AG08395 (cell line): ENCODE data around the gene TPSD1.
"Not testable (repeated sequence)": the region's sequence is repeated elsewhere in the genome, so short reads cannot be mapped to it uniquely, and the experiment has no call there.

Experiments used
- DNase-seq: peaks from one replicate; pipeline ENCODE4 v3.0.0; 2012; ENCODE audit warnings: mixed read lengths, low spot score

Gene TPSD1

DNA sequence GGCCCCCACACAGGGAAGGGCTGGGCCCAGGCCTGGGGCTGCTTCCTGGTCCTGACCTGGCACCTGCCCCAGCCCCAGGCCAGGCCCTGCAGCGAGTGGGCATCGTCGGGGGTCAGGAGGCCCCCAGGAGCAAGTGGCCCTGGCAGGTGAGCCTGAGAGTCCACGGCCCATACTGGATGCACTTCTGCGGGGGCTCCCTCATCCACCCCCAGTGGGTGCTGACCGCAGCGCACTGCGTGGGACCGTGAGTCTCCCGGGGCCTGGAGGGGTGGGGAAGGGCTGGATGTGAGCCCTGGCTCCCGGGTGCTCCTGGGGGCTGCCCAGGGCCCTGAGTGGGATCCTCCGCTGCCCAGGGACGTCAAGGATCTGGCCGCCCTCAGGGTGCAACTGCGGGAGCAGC is 14.8 kb upstream of the TPSD1 start:
- not testable (repeated sequence) for DNase-seq

DNA sequence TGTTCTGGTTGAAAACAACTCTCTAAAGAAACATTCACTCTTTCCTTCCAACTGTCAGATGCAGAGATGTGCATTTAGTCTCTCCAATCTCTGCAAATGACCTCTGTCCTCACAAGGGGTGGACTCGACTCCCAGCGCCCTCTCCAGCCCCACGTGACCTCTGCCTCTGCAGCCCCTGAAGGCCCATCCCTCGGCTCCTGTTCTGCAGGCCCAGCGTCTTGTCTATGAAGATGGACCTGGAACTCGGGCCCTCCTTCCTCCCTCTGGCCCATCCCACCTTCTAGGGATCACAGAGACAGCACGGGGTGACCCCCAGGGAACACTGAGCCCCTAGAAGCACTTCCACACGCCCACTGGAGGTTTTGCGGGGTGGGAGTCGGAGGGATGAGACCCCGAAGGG is 12.5 kb upstream of the TPSD1 start:
- not testable (repeated sequence) for DNase-seq

DNA sequence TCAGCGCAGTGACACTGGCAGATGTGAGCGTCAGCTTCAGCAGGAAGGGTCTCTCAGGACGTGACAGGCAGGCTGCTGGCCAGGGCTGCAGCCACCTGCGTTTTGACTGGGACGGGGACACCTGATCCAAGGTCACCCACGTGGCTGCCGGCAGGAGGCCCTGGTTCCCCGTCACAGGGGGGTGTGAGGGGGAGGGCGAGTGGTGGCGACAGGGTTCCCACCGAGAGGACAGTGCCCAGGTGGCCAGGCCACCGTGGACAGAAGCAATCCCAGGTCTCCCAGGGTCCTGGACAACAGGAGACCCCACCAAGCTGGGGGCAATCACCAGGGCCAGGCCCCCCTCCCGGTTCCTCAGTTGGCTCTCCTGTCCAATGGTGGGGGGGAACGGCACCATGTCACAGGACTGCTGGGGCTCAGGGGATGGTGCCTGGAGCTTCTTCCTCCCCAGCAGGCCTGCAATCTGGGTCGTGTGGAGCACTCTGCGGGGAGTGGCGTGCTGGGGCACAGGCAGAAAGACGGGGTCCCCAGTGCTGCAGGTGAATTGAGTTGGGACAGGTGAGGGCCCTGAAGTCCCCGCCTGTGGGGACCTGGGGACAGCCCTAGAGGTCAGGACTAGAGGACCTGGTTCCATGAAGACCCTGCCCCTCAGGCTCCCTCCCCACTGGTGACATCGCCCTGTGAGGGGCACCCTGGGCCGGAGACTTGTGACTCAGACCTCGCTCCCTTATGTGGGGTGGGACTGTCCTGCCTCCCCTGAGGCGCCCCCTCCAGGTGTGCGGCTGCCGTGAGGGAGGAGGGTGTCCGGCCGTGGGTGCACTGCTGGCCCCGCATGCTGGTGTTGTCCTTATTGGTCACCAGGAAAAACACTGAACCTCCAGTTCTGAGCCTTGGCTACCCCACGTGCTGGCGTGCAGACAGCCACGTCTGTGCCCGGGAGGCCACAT is 11.7 kb upstream of the TPSD1 start:
- DNase-seq: not testable (repeated sequence)

DNA sequence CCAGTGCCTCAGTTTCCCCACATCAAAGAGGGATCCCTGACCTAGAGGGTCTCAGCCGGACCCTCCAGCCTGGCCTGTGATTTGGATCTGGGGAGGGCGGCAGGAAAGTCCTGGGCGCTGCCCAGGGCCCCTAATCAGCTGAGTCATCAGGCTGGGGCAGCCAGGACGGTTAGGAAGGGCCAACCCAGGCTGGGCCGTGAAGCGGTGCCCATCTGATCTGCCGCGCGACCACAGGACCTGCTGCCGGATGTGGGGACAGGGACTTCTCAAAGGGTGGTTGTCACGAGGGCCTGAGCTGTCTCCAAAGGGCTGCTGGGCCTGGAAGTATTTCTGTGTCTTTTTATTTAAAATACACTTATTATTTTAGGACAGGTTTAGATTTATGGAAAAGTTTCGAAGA is 11.0 kb upstream of the TPSD1 start:
- DNase-seq: no peak

DNA sequence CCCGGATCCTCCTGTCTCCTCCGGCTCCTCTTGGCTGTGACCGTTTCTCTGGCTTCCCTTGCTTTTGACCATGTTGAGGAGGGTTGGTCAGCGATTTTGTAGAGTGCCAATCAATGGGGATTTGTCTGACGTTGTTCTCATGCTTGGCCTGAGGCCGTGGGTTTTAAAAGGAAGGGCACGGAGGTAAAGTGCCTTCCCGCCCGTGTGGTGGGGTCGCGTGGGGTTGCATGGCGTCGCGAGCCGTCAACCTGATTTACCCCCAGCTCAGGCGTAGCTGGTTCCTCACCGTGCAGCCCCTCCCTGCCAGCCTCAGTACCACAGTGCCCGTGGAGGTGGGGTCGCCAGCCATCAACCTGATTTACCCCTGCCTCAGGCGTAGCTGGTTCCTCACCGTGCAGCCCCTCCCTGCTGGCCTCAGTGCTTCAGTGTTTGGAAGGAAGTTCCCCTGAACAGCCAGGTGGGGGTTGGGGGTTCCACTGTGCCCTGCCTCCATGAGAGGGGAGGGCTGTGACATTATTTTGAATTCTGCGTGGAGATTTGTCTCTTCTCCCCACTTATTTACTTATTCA is 10.3 kb upstream of the TPSD1 start:
- DNase-seq: no peak

GRCh38 chr16:1247903-1248537 is 7.8 kb upstream of the TPSD1 start:
- not testable (repeated sequence) for DNase-seq

DNA sequence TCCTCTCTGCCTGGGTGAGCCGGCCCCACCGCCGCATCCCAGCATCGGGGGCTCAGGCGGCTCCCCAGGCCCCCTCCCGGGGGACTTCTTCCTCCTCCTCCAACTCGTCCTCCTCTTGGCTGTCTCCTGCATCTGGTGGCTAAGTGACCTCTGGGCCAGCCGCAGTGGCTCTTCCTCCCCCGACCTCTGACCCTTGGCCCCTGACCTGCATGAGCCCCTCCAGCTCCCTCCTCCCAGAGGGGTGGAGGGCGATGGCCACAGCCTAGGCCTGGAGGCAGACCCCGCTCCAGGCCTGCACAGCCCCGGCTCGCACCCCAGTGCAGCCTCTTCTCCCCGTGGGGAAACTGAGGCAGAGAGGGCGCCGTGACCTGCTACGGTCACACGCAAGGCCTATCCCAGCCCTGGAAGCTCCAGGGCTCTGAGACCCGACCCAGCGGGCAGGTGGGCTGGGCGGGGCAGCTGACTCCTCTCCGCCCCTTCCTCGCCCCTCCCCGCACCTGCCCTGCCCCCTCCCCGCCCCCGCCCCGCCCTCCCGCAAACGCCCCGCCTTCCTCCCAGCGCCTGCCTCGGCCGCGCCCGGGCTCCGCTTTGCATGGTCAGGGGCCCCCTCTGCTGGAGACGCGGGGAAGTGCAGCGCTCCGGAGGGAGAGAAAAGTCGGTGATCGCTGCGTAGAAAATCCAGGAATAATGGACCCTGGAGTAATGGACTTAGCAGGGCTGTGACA is 6.7 kb upstream of the TPSD1 start:
- DNase-seq: not testable (repeated sequence)

DNA sequence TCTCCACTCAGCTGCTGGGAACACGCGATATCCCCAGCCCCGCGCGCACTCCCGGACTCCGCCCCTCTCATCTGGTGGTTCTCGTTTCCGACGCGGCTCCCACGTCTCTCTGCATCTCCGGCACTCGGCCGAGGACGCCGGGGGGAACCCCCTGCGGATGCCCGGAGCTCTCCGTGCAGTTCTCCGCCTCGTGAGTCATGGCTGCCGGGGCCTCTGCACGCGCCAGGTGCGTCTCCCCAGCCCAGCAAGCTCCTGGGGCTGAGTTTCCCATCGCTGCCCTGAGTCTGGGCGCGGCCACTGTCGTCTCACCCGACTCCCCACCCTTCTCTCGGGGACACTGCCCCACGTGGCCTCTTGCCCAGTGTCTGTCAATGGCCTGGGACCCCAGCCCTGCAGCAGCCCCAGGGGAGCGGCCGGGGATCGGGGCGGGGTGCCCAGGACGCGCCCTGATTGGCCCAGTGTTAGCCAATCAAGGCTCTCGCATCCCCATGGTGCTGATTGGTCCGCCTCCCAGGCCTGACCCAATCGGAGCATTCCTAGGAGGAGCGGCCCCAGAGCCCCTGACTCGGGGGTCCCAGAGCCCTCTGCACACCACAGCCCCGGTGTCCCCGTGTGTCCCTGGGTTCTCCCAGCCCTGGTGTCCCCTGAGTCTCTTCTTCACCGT is 2.0 kb upstream of the TPSD1 start:
- not testable (repeated sequence) for DNase-seq

DNA sequence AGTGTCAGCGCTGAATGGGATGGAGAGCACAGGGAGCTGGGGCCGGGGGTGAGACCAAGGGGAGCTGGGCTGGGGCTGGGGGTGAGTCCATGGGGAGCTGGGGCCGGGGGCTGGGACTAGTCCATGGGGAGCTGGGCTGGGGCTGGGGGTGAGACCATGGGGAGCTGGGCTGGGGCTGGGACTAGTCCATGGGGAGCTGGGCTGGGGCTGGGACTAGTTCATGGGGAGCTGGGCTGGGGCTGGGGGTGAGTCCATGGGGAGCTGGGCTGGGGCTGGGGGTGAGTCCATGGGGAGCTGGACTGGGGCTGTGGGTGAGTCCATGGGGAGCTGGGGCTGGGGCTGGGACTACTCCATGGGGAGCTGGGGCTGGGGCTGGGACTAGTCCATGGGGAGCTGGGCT is 1.0 kb upstream of the TPSD1 start:
- not testable (repeated sequence) for DNase-seq

- DNase-seq: not testable (repeated sequence)
Observed at GRCh38 chr16:1256296-1256873, 516 bp downstream of the TPSD1 start.

DNA sequence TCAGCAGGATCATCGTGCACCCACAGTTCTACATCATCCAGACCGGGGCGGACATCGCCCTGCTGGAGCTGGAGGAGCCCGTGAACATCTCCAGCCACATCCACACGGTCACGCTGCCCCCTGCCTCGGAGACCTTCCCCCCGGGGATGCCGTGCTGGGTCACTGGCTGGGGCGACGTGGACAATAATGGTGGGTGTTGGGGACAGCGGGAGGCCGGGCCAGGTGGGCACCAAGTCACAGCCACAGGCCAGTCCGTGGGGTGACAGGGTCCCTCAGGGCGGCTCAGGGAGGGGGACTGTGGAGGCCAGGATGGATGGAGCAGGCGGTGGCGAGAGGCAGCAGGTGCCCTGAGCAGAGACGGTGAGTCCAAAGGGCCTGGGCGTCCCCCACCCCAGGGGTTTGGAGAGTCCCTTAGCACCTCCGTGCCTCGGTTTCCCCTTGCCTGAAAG is 1.0 kb downstream of the TPSD1 start:
- DNase-seq: no peak

DNA sequence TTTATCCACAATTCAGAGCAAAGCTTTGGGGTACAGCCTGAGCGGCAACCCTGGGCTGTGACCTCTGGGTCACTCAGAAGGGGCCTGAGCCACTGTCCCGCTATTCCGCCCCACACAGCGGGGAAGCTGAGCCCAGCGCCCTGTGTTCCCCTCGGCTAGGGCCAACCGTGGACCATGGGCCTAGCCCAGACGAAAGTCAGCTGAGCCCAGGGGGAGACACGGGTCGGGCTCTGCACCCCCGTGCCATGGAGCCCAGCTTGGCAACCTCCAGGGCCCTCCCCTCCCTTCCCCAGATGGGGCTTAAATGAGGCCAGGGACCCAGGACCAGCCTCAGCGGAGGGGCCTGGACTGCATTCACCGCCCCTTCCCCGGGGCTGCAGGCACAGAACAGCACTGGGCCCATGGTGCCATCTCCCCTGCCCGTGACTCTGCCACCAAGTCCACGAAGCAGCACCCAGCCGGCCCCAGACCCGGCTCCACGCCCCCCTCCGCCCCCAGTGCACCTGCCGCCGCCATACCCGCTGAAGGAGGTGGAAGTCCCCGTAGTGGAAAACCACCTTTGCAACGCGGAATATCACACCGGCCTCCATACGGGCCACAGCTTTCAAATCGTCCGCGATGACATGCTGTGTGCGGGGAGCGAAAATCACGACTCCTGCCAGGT is 1.8 kb downstream of the TPSD1 start:
- DNase-seq: no peak

DNA sequence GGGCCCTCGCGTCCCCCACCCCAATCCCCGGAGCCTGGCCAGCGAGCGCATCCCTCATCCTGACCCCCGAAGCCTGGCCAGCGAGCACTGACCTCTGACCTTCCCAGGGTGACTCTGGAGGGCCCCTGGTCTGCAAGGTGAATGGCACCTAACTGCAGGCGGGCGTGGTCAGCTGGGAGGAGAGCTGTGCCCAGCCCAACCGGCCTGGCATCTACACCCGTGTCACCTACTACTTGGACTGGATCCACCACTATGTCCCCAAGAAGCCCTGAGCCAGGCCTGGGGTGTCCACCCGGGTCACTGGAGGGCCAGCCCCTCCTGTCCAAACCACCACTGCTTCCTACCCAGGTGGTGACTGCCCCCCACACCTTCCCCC is 2.3 kb downstream of the TPSD1 start:
- no peak for DNase-seq

GRCh38 chr16:1258906-1259759 is 3.3 kb downstream of the TPSD1 start:
- no peak for DNase-seq

DNA sequence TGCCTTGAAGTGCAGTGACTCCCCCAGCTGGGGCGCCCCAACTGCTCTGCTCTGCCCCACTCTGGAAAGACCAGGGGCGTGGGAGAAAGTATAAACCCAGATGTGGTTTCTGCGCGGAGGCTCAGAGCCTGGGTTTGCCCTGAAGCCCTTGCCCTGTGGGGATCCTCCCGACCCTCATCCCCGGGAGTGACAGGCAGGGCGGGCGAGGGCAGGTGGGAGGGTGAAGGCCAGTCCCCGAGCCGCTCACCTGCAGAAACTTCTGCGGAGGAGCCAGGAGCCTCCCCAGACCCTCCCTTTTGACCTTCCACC is 3.8 kb downstream of the TPSD1 start:
- no peak for DNase-seq

GRCh38 chr16:1260101-1260680 is 4.3 kb downstream of the TPSD1 start:
- DNase-seq: no peak

DNA sequence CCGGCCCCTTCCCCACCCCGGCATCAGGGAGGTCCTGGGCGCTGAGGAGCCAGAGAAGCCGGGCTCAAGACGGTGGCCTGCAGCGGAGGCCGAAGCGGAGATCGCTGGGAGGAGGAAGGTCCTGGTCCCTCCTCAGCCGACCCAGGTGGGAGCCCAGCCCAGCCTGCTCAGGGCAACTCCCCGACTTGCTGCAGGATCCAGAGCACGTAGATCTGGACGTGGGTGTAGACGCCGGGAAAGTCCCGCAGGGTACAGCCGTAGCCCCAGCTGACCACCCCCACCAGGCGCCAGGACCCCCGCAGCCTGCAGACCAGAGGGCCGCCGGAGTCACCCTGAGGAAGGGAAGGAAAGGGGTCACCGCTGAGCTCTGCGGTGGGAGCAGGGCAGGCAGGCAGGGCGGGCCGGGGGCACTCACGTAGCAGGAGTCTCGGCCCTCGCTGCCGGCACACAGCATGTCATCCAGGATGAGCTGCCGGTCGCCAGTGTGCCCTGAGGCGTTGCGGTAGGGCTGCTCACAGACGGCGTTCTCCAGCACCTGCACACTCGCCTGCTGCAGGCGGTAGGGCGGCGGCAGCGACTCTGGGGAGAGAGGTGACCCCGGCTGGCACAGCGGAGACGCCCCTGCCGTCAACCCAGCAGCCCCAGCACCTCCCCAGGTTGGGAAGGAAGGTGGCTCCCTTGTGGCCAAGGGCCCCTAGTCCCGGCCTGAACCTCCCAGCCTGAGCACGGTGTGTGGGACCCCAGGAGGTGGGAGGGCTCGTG is 5.4 kb downstream of the TPSD1 start:
- DNase-seq: no peak

GRCh38 chr16:1262210-1262845 is 6.5 kb downstream of the TPSD1 start:
- no peak for DNase-seq
